ENCODE data around the gene KAT6B. TPM values are rescaled to one million over a fixed set of nuclear protein-coding genes. Genes with fewer than 3 reads are reported as not detected.
A peak's percentile ranks its signal among the peaks of the same experiment; 100 is the strongest.

Gene KAT6B
- polyA plus RNA-seq, 1 donor from 2014 or later, result 11.5 TPM

- Histone ChIP-seq H4K20me1 (ENCODE audit: insufficient read depth) (no peaks in the 10 kb centered on the region), H3K9ac (ENCODE audit: low read length) (no peak overlapping the region), H3K27me3 (ENCODE audit: insufficient read depth, low read depth, low read length) (no peaks in the 10 kb centered on the region), H3K4me3 (ENCODE audit: low read length) (no peak overlapping the region), H3K27ac (ENCODE audit: low read length) (peak overlapping the region; percentile 31), H3K36me3 (ENCODE audit: insufficient read depth, low read length) (no peaks in the 10 kb centered on the region), H3K4me2 (ENCODE audit: low read length) (peak overlapping the region; percentile 22), H3K9me2 (ENCODE audit: insufficient read depth, low read length) (no peaks in the 10 kb centered on the region), H3K79me2 (replicated peaks; ENCODE audit: insufficient read depth, low read length) (no peaks in the 10 kb centered on the region), H2AFZ (ENCODE audit: low read depth, low read length) (no peak overlapping the region), H3K9me3 (ENCODE audit: low read length) (no peaks in the 10 kb centered on the region), H3F3A (ENCODE audit: insufficient read depth, low read length, poor library complexity, severe bottlenecking) (no peaks in the 10 kb centered on the region)
- TF ChIP-seq EP300 (conservative IDR thresholded peaks at IDR 0.05; ENCODE audit: poor library complexity, severe bottlenecking), result no peak
- TF ChIP-seq MXI1 (conservative IDR thresholded peaks at IDR 0.05; ENCODE audit: poor library complexity, severe bottlenecking), result no peak
- no peak for TF ChIP-seq POLR2AphosphoS5 (IDR thresholded peaks at IDR 0.05)
- TF ChIP-seq EZH2 (IDR thresholded peaks at IDR 0.05; ENCODE audit: borderline replicate concordance, insufficient read depth, low read length, poor library complexity, severe bottlenecking), result no peak
- no peak for TF ChIP-seq CTCF (IDR thresholded peaks at IDR 0.05; ENCODE audit: poor library complexity, severe bottlenecking)
Measured at GRCh38 chr10:74988832-74989561, 162.6 kb downstream of the KAT6B start.

- Histone ChIP-seq H3K9me3 (ENCODE audit: low read length) (no peaks in the 10 kb centered on the region), H3F3A (ENCODE audit: insufficient read depth, low read length, poor library complexity, severe bottlenecking) (no peaks in the 10 kb centered on the region), H3K9ac (ENCODE audit: low read length) (no peak overlapping the region), H3K4me3 (ENCODE audit: low read length) (no peak overlapping the region), H2AFZ (ENCODE audit: low read depth, low read length) (no peak overlapping the region), H4K20me1 (ENCODE audit: insufficient read depth) (no peaks in the 10 kb centered on the region), H3K9me2 (ENCODE audit: insufficient read depth, low read length) (no peaks in the 10 kb centered on the region), H3K79me2 (replicated peaks; ENCODE audit: insufficient read depth, low read length) (no peaks in the 10 kb centered on the region), H3K36me3 (ENCODE audit: insufficient read depth, low read length) (peaks cover 9% of the 10 kb centered on the region), H3K27ac (ENCODE audit: low read length) (no peak overlapping the region), H3K4me2 (ENCODE audit: low read length) (no peak overlapping the region), H3K27me3 (ENCODE audit: insufficient read depth, low read depth, low read length) (no peaks in the 10 kb centered on the region)
- TF ChIP-seq EP300 (conservative IDR thresholded peaks at IDR 0.05; ENCODE audit: poor library complexity, severe bottlenecking) (no peak), CTCF (IDR thresholded peaks at IDR 0.05; ENCODE audit: poor library complexity, severe bottlenecking) (peak; percentile 34)
Measured at GRCh38 chr10:74991435-74991834, 165.0 kb downstream of the KAT6B start.

GRCh38 chr10:74992068-74992467 lies 165.7 kb downstream of the KAT6B start:
- H3K27ac ChIP-seq (ENCODE audit: low read length), result no peak overlapping the region
- H3K4me2 ChIP-seq (ENCODE audit: low read length), result no peak overlapping the region
- no peaks in the 10 kb centered on the region for H3K9me3 ChIP-seq (ENCODE audit: low read length)
- H2AFZ ChIP-seq (ENCODE audit: low read depth, low read length), result no peak overlapping the region
- no peaks in the 10 kb centered on the region for H3K9me2 ChIP-seq (ENCODE audit: insufficient read depth, low read length)
- H3K4me3 ChIP-seq (ENCODE audit: low read length), result no peak overlapping the region
- H3F3A ChIP-seq (ENCODE audit: insufficient read depth, low read length, poor library complexity, severe bottlenecking), result no peaks in the 10 kb centered on the region
- no peaks in the 10 kb centered on the region for H4K20me1 ChIP-seq (ENCODE audit: insufficient read depth)
- H3K9ac ChIP-seq (ENCODE audit: low read length), result no peak overlapping the region
- H3K79me2 ChIP-seq (replicated peaks; ENCODE audit: insufficient read depth, low read length), result no peaks in the 10 kb centered on the region
- H3K36me3 ChIP-seq (ENCODE audit: insufficient read depth, low read length), result peaks cover 9% of the 10 kb centered on the region
- no peaks in the 10 kb centered on the region for H3K27me3 ChIP-seq (ENCODE audit: insufficient read depth, low read depth, low read length)
- TF ChIP-seq REST (IDR thresholded peaks at IDR 0.05; ENCODE audit: borderline replicate concordance), result no peak
- no peak for TF ChIP-seq TAF1 (IDR thresholded peaks at IDR 0.05; ENCODE audit: low read depth)
- TF ChIP-seq EP300 (conservative IDR thresholded peaks at IDR 0.05; ENCODE audit: poor library complexity, severe bottlenecking), result no peak
- TF ChIP-seq EZH2 (IDR thresholded peaks at IDR 0.05; ENCODE audit: borderline replicate concordance, insufficient read depth, low read length, poor library complexity, severe bottlenecking), result no peak
- no peak for TF ChIP-seq SMC3 (conservative IDR thresholded peaks at IDR 0.05; ENCODE audit: poor library complexity)
- TF ChIP-seq RAD21 (conservative IDR thresholded peaks at IDR 0.05), result no peak
- no peak for TF ChIP-seq MXI1 (conservative IDR thresholded peaks at IDR 0.05; ENCODE audit: poor library complexity, severe bottlenecking)
- TF ChIP-seq CTCF (IDR thresholded peaks at IDR 0.05; ENCODE audit: poor library complexity, severe bottlenecking), result no peak
- no peak for TF ChIP-seq POLR2AphosphoS5 (IDR thresholded peaks at IDR 0.05)
